CD8-positive, alpha-beta memory T cell (primary cell): ENCODE data around the gene CRIP3. TPM values are rescaled to one million over a fixed set of nuclear protein-coding genes. Genes with fewer than 3 reads are reported as not detected.

ENCODE experiments used
- polyA plus RNA-seq: library from polyadenylated mRNA; unstranded; fragments of 300-500 nt; fragmentation: Illumina TruSeq; gene quantifications from one replicate; pipeline ENCODE4 v1.2.3, GENCODE V29; 2021
- total RNA-seq, 2 experiments: library from RNA; stranded (reverse); gene quantifications; one replicate each; pipeline ENCODE4 v1.2.3, GENCODE V29; 2021

Gene CRIP3
- total and polyA plus RNA-seq, 3 experiments from 2014 or later = 0.63 TPM; not detected in 2

Other genes with a start within 250 kb of the CRIP3 start
- 10 to 100 TPM; 89.6 to 91.6 TPM for gene MRPL2, start 249.4 kb downstream of the CRIP3 start, total RNA-seq
- gene MRPL2, start 249.4 kb downstream of the CRIP3 start, polyA plus RNA-seq = 47.5 TPM
- gene KLC4, start 249.2 kb downstream of the CRIP3 start, total RNA-seq = 10 to 100 TPM; 11.1 to 12.3 TPM
- gene KLC4, start 249.2 kb downstream of the CRIP3 start, polyA plus RNA-seq = 11.6 TPM
- gene PTK7, start 232.5 kb downstream of the CRIP3 start, total RNA-seq = 1 to 10 TPM; 1.6 TPM
- gene PTK7, start 232.5 kb downstream of the CRIP3 start, polyA plus RNA-seq = 1.9 TPM
- 10 to 100 TPM; 55.1 to 57.4 TPM for gene SRF, start 137.6 kb downstream of the CRIP3 start, total RNA-seq
- 8.0 TPM for gene SRF, start 137.6 kb downstream of the CRIP3 start, polyA plus RNA-seq
- 10 to 100 TPM; 35.3 to 38.3 TPM for gene CUL9, start 126.6 kb downstream of the CRIP3 start, total RNA-seq
- gene CUL9, start 126.6 kb downstream of the CRIP3 start, polyA plus RNA-seq = 9.0 TPM
- 10 to 100 TPM; 68.2 to 68.3 TPM for gene DNPH1, start 79.3 kb downstream of the CRIP3 start, total RNA-seq
- 80.0 TPM for gene DNPH1, start 79.3 kb downstream of the CRIP3 start, polyA plus RNA-seq
- gene TTBK1, start 65.3 kb downstream of the CRIP3 start, total RNA-seq = 1 to 10 TPM; 1.1 to 1.2 TPM
- not detected for gene TTBK1, start 65.3 kb downstream of the CRIP3 start, polyA plus RNA-seq
- gene SLC22A7, start 10.6 kb downstream of the CRIP3 start, total RNA-seq = not detected
- gene SLC22A7, start 10.6 kb downstream of the CRIP3 start, polyA plus RNA-seq = not detected
- gene ZNF318, start 60.8 kb upstream of the CRIP3 start, total RNA-seq = 10 to 100 TPM; 11.8 to 12.0 TPM
- gene ZNF318, start 60.8 kb upstream of the CRIP3 start, polyA plus RNA-seq = 6.4 TPM
- gene ABCC10, start 118.7 kb upstream of the CRIP3 start, total RNA-seq = 10 to 100 TPM; 35.8 to 36.4 TPM
- 28.2 TPM for gene ABCC10, start 118.7 kb upstream of the CRIP3 start, polyA plus RNA-seq
- 1 to 10 TPM; 1.9 TPM for gene DLK2, start 146.7 kb upstream of the CRIP3 start, total RNA-seq
- gene DLK2, start 146.7 kb upstream of the CRIP3 start, polyA plus RNA-seq = 1.4 TPM
- 10 to 100 TPM; 48.8 to 49.1 TPM for gene TJAP1, start 168.7 kb upstream of the CRIP3 start, total RNA-seq
- gene TJAP1, start 168.7 kb upstream of the CRIP3 start, polyA plus RNA-seq = 11.8 TPM
- gene LRRC73, start 201.5 kb upstream of the CRIP3 start, total RNA-seq = under 1 TPM; 0.11 to 0.13 TPM
- not detected for gene LRRC73, start 201.5 kb upstream of the CRIP3 start, polyA plus RNA-seq
- gene YIPF3, start 208.1 kb upstream of the CRIP3 start, total RNA-seq = 10 to 100 TPM; 48.9 to 49.1 TPM
- gene YIPF3, start 208.1 kb upstream of the CRIP3 start, polyA plus RNA-seq = 86.5 TPM
- 100 to 1,000 TPM; 122 to 124 TPM for gene POLR1C, start 208.3 kb upstream of the CRIP3 start, total RNA-seq
- gene POLR1C, start 208.3 kb upstream of the CRIP3 start, polyA plus RNA-seq = 19.6 TPM